IPS-18c (cell line): ENCODE data around the gene PIGC.
"Not testable (repeated sequence)": the region's sequence is repeated elsewhere in the genome, so short reads cannot be mapped to it uniquely, and the experiment has no call there.

ENCODE experiments used
- H3K4me3 ChIP-seq: 2 replicates; pipeline ENCODE4 v1.7.0; 2013; ENCODE audit warnings: low read depth, mild to moderate bottlenecking, low read length, moderate library complexity; ENCODE audit not compliant: insufficient read depth
- H3K9me3 ChIP-seq: one replicate; pipeline ENCODE4 v1.6.1; 2013; ENCODE audit warnings: mild to moderate bottlenecking, low read length, moderate library complexity; ENCODE audit not compliant: control insufficient read depth, insufficient read depth

PIGC gene

GRCh38 chr1:172449585-172450523 lies 6.0 kb upstream of the PIGC start:
- H3K4me3 ChIP-seq, result no peak overlapping the region
- peaks cover 2% of the 10 kb centered on the region for H3K9me3 ChIP-seq

GRCh38 chr1:172448995-172449584 lies 5.2 kb upstream of the PIGC start:
- H3K4me3 ChIP-seq, result no peak overlapping the region
- H3K9me3 ChIP-seq, result peaks cover 2% of the 10 kb centered on the region

- Histone ChIP-seq H3K4me3 (no peak overlapping the region), H3K9me3 (peaks cover 2% of the 10 kb centered on the region)
Observed at GRCh38 chr1:172447641-172448040, 3.8 kb upstream of the PIGC start.

- Histone ChIP-seq H3K9me3 (peaks cover 2% of the 10 kb centered on the region), H3K4me3 (no peak overlapping the region)
Observed at GRCh38 chr1:172446547-172446946, 2.7 kb upstream of the PIGC start.

- Histone ChIP-seq H3K9me3 (no peaks in the 10 kb centered on the region), H3K4me3 (peak overlapping the region; percentile 88)
Observed at GRCh38 chr1:172442843-172443565, 865 bp downstream of the PIGC start.

GRCh38 chr1:172442404-172442803 lies 1.5 kb downstream of the PIGC start:
- Histone ChIP-seq H3K9me3 (no peaks in the 10 kb centered on the region), H3K4me3 (no peak overlapping the region)

- H3K4me3 ChIP-seq, H3K9me3 ChIP-seq: not testable (repeated sequence)
Observed at GRCh38 chr1:172437183-172437582, 6.7 kb downstream of the PIGC start.

GRCh38 chr1:172431721-172432192 lies 12.1 kb downstream of the PIGC start:
- Histone ChIP-seq H3K9me3 (no peaks in the 10 kb centered on the region), H3K4me3 (peak overlapping the region; percentile 15; the same call in 1 of the 2 replicates)

GRCh38 chr1:172431204-172431603 lies 12.7 kb downstream of the PIGC start:
- H3K9me3 ChIP-seq, result no peaks in the 10 kb centered on the region

GRCh38 chr1:172430128-172430454 lies 13.8 kb downstream of the PIGC start:
- Histone ChIP-seq H3K4me3 (no peak overlapping the region), H3K9me3 (no peaks in the 10 kb centered on the region)

More at GRCh38 chr1:172431204-172431603, 12.7 kb downstream of the PIGC start:
- H3K4me3 ChIP-seq, result no peak overlapping the region

- Histone ChIP-seq H3K4me3 (no peak overlapping the region), H3K9me3 (no peaks in the 10 kb centered on the region)
Observed at GRCh38 chr1:172429331-172430127, 14.3 kb downstream of the PIGC start.

- Histone ChIP-seq H3K4me3 (no peak overlapping the region), H3K9me3 (no peaks in the 10 kb centered on the region)
Observed at GRCh38 chr1:172427191-172427590, 16.7 kb downstream of the PIGC start.

GRCh38 chr1:172425339-172425738 lies 18.5 kb downstream of the PIGC start:
- Histone ChIP-seq H3K4me3 (no peak overlapping the region), H3K9me3 (no peaks in the 10 kb centered on the region)

- Histone ChIP-seq H3K9me3 (no peaks in the 10 kb centered on the region), H3K4me3 (no peak overlapping the region)
Observed at GRCh38 chr1:172423336-172423735, 20.5 kb downstream of the PIGC start.

- Histone ChIP-seq H3K4me3 (no peak overlapping the region), H3K9me3 (no peaks in the 10 kb centered on the region)
Observed at GRCh38 chr1:172421974-172422604, 21.8 kb downstream of the PIGC start.

GRCh38 chr1:172420385-172420784 lies 23.5 kb downstream of the PIGC start, which contains the start of gene C1orf105:
Gene C1orf105 (plus strand): TSS chr1:172420685. CDS start chr1:172420886, 201 bp downstream.
- Histone ChIP-seq H3K9me3 (no peaks in the 10 kb centered on the region), H3K4me3 (no peak within 1 kb of the TSS)
